Astrocyte of the spinal cord (primary cell): ENCODE measurements around the gene ARMC8.

ENCODE experiments used
- DNase-seq: peaks from one replicate; pipeline ENCODE4 v3.0.0; 2011; ENCODE audit warnings: low read depth, low spot score
- H3K4me3 ChIP-seq: 2 replicates; pipeline ENCODE4 v1.5.1; 2011; ENCODE audit warnings: low read depth, mild to moderate bottlenecking, low read length, moderate library complexity
- in situ Hi-C: cut with HindIII; loops from 2 replicates; pipeline ENCODE4 v1.10.0; 2017; ENCODE audit warnings: low sequenced_read_pairs
- TF ChIP-seq, protein P1 (sequence below): IDR thresholded peaks from 2 replicates; pipeline ENCODE4 v1.5.1; 2012; ENCODE audit warnings: low read depth, mild to moderate bottlenecking, low read length, inconsistent platforms

ARMC8 gene

GRCh38 chr3:138249636-138250035 is 62.5 kb downstream of the ARMC8 start:
- TF ChIP-seq, protein P1, sequence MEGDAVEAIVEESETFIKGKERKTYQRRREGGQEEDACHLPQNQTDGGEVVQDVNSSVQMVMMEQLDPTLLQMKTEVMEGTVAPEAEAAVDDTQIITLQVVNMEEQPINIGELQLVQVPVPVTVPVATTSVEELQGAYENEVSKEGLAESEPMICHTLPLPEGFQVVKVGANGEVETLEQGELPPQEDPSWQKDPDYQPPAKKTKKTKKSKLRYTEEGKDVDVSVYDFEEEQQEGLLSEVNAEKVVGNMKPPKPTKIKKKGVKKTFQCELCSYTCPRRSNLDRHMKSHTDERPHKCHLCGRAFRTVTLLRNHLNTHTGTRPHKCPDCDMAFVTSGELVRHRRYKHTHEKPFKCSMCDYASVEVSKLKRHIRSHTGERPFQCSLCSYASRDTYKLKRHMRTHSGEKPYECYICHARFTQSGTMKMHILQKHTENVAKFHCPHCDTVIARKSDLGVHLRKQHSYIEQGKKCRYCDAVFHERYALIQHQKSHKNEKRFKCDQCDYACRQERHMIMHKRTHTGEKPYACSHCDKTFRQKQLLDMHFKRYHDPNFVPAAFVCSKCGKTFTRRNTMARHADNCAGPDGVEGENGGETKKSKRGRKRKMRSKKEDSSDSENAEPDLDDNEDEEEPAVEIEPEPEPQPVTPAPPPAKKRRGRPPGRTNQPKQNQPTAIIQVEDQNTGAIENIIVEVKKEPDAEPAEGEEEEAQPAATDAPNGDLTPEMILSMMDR = no peak
- in situ Hi-C loops = no loop called here
- no peak for DNase-seq
- H3K4me3 ChIP-seq = no peak overlapping the region

- no peak overlapping the region for H3K4me3 ChIP-seq
- DNase-seq = no peak
- in situ Hi-C loops = no loop called here
- TF ChIP-seq, protein P1 = no peak
Observed at GRCh38 chr3:138253609-138254008, 66.5 kb downstream of the ARMC8 start.

DNA sequence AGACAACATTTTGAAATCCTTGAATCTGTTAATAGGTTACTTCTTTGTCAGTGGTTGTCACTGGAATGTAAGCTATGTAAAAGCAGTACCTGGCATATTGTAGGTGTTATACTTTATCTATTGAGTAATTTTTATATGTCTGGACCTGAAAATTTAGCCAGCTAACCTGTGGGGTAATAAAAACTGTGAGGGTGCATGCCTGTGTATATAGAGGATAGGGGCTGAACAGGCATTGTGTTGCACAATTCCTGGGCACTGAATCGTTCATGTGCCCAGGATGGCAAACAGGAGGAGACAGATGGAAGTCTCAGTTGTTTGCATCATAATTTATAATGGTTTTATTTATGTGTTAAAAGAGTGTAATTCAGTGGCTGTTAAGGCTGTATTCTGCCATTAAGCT is 67.1 kb downstream of the ARMC8 start:
- DNase-seq = no peak
- in situ Hi-C loops = no loop called here
- TF ChIP-seq, protein P1 = no peak
- no peak overlapping the region for H3K4me3 ChIP-seq

GRCh38 chr3:138256022-138256421 is 68.9 kb downstream of the ARMC8 start:
- DNase-seq = no peak
- in situ Hi-C loops = no loop called here
- TF ChIP-seq, protein P1 = no peak
- H3K4me3 ChIP-seq = no peak overlapping the region

DNA sequence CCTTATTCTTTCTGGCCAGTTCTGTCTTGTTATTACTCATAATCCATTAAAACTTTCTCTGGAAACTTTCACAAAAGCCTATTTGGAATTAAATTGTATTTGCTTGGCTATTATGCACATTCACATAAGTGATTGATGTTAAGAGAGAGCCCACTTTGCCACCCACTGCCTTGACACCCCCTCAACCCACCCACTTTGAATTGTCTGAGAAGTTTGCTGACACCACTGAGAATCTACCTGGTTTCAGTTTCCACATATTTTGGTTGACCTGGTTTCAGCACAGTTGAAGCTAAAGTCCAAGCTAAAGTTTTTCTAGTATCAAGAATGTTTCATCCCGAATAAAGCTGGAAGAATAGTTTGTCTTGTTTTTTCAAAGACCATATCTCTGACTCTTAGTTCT is 70.9 kb downstream of the ARMC8 start:
- in situ Hi-C loops = no loop called here
- DNase-seq = no peak

DNA sequence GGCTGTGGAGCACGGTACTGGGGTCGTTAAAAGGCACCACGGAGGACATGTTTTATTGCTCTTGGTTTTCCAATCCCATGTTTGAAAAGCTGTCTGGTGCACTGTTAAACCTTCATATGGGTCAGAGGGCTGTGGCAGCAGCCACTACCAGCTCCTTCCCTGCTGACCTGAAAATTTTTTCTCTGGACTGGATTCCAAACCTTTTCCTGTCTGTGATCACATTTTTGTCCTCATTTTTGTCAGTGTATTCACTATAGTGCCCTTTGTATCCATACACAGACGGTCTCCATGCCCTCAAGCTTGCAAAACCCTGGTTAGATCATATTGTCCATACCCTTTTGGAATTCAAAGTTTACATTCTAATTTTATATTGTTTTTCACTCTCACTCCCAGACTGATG is 72.0 kb downstream of the ARMC8 start:
- TF ChIP-seq, protein P1 = no peak
- DNase-seq = no peak
- H3K4me3 ChIP-seq = no peak overlapping the region
- in situ Hi-C loops = no loop called here

More for the DNA sequence above, 70.9 kb downstream of the ARMC8 start:
- TF ChIP-seq, protein P1 = no peak
- H3K4me3 ChIP-seq = no peak overlapping the region

DNA sequence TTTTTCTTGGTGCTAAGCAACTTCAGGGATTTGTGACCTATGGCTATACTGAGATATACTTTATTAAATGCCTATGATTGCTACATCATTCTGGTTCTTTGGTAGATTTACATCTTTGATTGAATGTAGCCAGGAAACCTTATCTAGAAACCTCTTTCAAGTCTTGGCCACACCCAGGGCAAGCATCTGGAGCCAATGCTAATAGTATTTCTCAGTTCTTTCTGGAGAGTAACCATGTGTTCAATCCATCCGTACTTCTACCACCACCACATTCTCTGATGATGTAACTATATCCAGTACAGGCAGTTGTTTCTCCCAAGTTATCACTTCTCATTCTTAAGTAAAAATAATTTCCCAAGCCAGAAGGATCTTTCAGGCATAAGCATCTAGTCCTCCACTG is 73.5 kb downstream of the ARMC8 start:
- TF ChIP-seq, protein P1 = no peak
- DNase-seq = no peak
- in situ Hi-C loops = no loop called here
- H3K4me3 ChIP-seq = no peak overlapping the region
